LNCaP clone FGC (cell line): ENCODE results near the gene IP6K3.

ENCODE experiments used
- DNase-seq: peaks from one replicate; pipeline ENCODE4 v3.0.0-alpha.2; 2011; ENCODE audit warnings: low read depth
- H3K4me3 ChIP-seq: 2 replicates; pipeline ENCODE4 v1.5.1; 2011; ENCODE audit warnings: mild to moderate bottlenecking, low read depth, low read length, control low read depth
- TF ChIP-seq, protein P1 (sequence below): IDR thresholded peaks from 2 replicates; pipeline ENCODE4 v1.5.1; 2012; ENCODE audit warnings: mild to moderate bottlenecking; ENCODE audit not compliant: control insufficient read depth, insufficient read depth; ENCODE audit errors: extremely low read depth

Gene IP6K3

DNA sequence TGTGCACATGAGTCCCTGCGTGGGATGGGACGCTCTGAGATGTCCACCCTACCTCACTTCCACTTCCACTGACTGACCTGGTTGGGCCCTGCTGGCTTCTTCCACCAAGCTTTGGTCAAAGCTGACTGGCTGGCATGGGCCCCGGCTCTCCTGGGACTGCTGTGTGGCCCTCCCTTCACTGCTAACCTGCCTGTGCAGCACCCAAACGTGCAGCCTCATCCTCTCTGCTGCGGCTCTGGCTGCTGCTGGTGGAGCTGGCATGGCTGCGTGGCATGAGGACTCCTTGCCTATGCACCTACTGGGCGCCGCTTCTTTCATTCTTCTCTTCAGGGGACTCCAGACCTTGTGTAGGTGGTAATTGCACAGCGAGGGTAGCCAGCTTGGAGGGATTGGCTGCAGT lies 18.7 kb upstream of the IP6K3 start:
- no peak overlapping the region for H3K4me3 ChIP-seq
- DNase-seq, result no peak
- TF ChIP-seq, protein P1, sequence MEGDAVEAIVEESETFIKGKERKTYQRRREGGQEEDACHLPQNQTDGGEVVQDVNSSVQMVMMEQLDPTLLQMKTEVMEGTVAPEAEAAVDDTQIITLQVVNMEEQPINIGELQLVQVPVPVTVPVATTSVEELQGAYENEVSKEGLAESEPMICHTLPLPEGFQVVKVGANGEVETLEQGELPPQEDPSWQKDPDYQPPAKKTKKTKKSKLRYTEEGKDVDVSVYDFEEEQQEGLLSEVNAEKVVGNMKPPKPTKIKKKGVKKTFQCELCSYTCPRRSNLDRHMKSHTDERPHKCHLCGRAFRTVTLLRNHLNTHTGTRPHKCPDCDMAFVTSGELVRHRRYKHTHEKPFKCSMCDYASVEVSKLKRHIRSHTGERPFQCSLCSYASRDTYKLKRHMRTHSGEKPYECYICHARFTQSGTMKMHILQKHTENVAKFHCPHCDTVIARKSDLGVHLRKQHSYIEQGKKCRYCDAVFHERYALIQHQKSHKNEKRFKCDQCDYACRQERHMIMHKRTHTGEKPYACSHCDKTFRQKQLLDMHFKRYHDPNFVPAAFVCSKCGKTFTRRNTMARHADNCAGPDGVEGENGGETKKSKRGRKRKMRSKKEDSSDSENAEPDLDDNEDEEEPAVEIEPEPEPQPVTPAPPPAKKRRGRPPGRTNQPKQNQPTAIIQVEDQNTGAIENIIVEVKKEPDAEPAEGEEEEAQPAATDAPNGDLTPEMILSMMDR, result no peak

DNA sequence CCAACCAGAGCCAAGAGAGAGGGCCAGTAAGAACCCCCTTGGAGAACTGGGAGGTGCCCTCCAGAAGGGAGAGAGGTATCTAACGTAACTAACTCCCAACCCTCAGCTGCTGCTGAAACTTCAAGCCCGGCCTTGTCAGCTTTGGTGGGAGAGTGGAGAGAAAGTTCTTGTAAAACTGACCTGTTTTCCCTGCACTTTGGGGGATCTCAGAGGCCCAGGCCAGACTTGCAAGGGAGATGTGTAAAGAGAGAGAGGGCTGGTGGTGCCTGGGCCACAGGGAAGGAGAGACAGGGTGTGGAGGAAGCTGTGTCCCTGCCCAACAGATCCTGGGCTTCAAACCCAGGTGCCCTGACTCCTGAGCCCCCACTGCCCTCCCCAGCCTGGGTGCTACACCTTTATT lies 17.3 kb upstream of the IP6K3 start:
- TF ChIP-seq, protein P1, result no peak
- DNase-seq, result no peak
- H3K4me3 ChIP-seq, result no peak overlapping the region

DNA sequence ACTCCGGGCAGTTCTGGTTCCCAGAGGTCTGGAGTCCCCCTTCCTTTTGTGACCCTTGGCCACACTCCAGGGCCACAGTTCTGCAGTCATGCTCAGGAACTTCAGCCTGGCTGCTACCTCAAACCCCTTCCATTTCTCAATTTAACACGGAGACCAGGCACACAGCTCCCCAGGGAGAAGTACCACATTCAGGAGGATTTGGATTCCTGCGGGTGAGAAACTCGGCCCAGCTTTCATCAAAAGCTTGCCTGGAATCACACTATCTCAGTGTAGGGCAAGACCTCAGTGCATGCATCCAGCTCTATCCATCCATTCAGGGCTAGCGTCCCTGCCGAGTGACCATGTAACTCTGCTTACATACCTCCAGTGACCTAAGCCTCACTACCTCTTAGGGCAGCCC lies 16.8 kb upstream of the IP6K3 start:
- TF ChIP-seq, protein P1, result no peak
- H3K4me3 ChIP-seq, result no peak overlapping the region
- no peak for DNase-seq

DNA sequence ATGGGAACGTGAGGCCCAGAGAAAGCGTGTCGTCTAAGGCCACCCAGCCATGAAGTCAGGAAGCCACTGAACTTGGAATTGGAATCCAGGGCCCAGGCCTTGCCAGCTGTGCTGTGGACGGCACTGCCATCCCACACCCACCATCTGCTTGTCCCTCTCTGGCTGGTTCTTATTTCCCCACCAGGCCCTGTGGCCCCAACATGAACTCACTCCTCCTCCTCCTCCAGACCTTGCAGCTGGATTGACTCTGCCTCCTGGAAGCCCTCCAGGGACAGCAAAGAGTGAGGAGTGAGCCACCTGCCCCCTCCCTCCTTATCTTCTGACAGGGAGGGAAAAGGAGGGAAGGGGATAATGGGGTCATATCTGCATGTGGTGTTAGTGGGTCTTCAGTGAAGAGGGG lies 16.0 kb upstream of the IP6K3 start:
- TF ChIP-seq, protein P1, result no peak
- H3K4me3 ChIP-seq, result no peak overlapping the region
- no peak for DNase-seq

DNA sequence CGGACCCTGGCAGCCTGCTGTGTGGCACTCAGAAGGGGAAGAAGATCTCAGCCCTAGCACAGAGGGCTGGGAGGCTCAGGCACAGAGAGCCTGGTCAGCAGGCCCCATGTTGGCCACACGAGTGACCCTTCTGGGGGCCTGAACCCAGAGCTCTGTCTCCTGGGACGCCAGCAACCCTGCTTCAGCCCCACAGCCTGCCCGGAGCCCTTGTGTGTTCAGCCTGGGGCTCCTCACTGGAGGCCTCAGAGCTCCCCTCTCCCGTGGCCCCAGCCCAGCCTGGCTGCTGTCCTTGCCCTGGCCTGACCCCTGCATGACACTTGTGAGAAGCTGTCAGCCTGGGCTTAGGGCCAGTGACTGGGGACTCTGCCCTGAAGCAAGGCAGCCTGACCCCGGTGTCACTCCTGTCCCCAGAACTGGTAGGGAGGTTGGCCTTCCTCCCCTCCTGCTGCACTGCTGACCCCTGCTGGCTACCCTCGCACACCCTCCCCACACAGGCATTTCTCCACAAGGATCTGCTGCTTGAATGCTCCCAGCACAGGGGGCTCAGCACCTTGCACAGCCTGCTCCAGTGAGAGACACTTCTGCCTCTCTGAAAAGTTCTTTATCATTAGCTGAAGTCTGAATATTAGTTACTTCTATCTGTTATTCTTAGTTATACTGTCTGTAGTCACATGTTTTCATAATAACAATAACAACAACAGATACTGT lies 15.4 kb upstream of the IP6K3 start:
- peak; percentile 84 for DNase-seq
- TF ChIP-seq, protein P1, result peak; percentile 93

DNA sequence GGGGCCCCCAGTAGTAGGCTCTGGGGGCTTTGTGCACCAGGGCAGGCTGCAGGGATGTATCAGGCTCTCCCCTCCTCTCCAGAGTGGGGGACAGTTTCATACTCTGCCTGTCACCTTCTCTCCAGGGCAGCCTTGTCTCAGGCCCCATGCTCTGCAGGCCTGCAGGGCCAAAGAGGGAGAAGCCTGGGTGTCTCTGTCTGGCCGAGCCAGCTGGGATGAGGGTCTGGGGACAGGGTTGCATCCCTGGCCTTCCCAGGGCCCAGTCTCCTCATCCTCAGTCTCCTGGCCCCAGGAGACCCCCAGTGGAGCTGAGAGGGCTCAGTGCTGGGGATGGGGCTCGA lies 14.8 kb upstream of the IP6K3 start:
- no peak overlapping the region for H3K4me3 ChIP-seq
- TF ChIP-seq, protein P1, result no peak
- no peak for DNase-seq

More for the DNA sequence above, 15.4 kb upstream of the IP6K3 start:
- no peak overlapping the region for H3K4me3 ChIP-seq
